B cell (primary cell): Measurements from ENCODE around the gene BTBD8. TPM values are rescaled to one million over a fixed set of nuclear protein-coding genes. Genes with fewer than 3 reads are reported as not detected.

Source experiments
- ATAC-seq: fragments of 200-7000 bp; cut with Tn5 transposase; one replicate; pipeline ENCODE4 v1.10.0; 2021; ENCODE audit warnings: low read depth, mild to moderate bottlenecking, moderate number of reproducible peaks, moderate library complexity
- CTCF ChIA-PET: fragments of 350-600 bp; sonication (Branson Sonifier 250); formaldehyde crosslinking; loops from one replicate; lab custom pipeline; 2021; ENCODE audit warnings: antibody characterized with exemption, inconsistent platforms; lab: Charles Lee
- POLR2A ChIA-PET: fragments of 350-600 bp; sonication (Branson Sonifier 250); formaldehyde crosslinking; loops from one replicate; lab custom pipeline; 2021; ENCODE audit warnings: antibody characterized with exemption; lab: Charles Lee
- DNase-seq: peaks from one replicate; pipeline ENCODE4 v3.0.0; 2013
- H2AFZ ChIP-seq: 2 replicates; pipeline ENCODE4 v1.6.1; 2012; ENCODE audit warnings: mild to moderate bottlenecking, low read depth, low read length; ENCODE audit not compliant: insufficient read depth, poor library complexity, severe bottlenecking
- H3K27ac ChIP-seq, 2 donors: 1 replicate in 1 of 2; 2 replicates in 1 of 2; pipeline ENCODE4 v1.5.1; 2012 to 2013; ENCODE audit warnings: low read length in 2 of 2, mild to moderate bottlenecking in 2 of 2, moderate library complexity in 1 of 2
- H3K27me3 ChIP-seq, 4 experiments: fragments of 200-600 bp in 1 of 4; sonication (generic) in 1 of 4; replicated peaks in 1 of 4; 1 replicate in 2 of 4; 2 replicates in 2 of 4; pipeline versions ENCODE4 v1.6.1 to v1.7.0; 2013 to 2016; ENCODE audit warnings: low read length in 3 of 4, mild to moderate bottlenecking in 2 of 4, mixed read lengths in 1 of 4, moderate library complexity in 1 of 4; ENCODE audit not compliant: insufficient read depth in 4 of 4, control insufficient read depth in 3 of 4; ENCODE audit errors: control extremely low read depth in 1 of 4
- H3K36me3 ChIP-seq, 2 experiments: replicated peaks in 1 of 2; 1 replicate in 1 of 2; 2 replicates in 1 of 2; pipeline versions ENCODE4 v1.6.1 to v1.7.1; 2013; ENCODE audit warnings: low read length in 1 of 2; ENCODE audit not compliant: insufficient read depth in 2 of 2, control insufficient read depth in 1 of 2; ENCODE audit errors: control extremely low read depth in 1 of 2, extremely low read depth in 1 of 2
- H3K4me1 ChIP-seq, 2 donors: fragments of 200-600 bp in 1 of 2; sonication (generic) in 1 of 2; 1 replicate in 1 of 2; 2 replicates in 1 of 2; pipeline versions ENCODE4 v1.5.1 to v1.6.1; 2013 to 2017; ENCODE audit warnings: low read length in 2 of 2; ENCODE audit not compliant: control insufficient read depth in 2 of 2, insufficient read depth in 2 of 2
- H3K4me2 ChIP-seq: replicated peaks from 2 replicates; pipeline ENCODE3; 2012; ENCODE audit warnings: mild to moderate bottlenecking, low read depth, low read length; ENCODE audit not compliant: poor library complexity, severe bottlenecking
- H3K4me3 ChIP-seq, 5 experiments: fragments of 200-600 bp in 1 of 5; sonication (generic) in 1 of 5; 1 replicate in 3 of 5; 2 replicates in 2 of 5; pipeline versions ENCODE4 v1.5.1 to v1.7.0; 2011 to 2016; ENCODE audit warnings: low read length in 4 of 5, mild to moderate bottlenecking in 4 of 5, low read depth in 2 of 5, control low read depth in 1 of 5, moderate library complexity in 1 of 5; ENCODE audit not compliant: insufficient read depth in 1 of 5; ENCODE audit errors: control extremely low read depth in 1 of 5, extremely low read depth in 1 of 5
- H3K79me2 ChIP-seq: fragments of 200-600 bp; sonication (generic); one replicate; pipeline ENCODE4 v1.6.0; 2016; ENCODE audit warnings: low read length; ENCODE audit not compliant: control insufficient read depth, insufficient read depth
- H3K9ac ChIP-seq: fragments of 200-600 bp; sonication (generic); 2 replicates; pipeline ENCODE4 v1.6.1; 2017; ENCODE audit warnings: mild to moderate bottlenecking, low read length, moderate library complexity
- H3K9me3 ChIP-seq, 3 donors: one replicate each; pipeline versions ENCODE4 v1.6.1 to v1.7.1; 2013; ENCODE audit warnings: low read length in 2 of 3; ENCODE audit not compliant: control insufficient read depth in 2 of 3, insufficient read depth in 1 of 3; ENCODE audit errors: control extremely low read depth in 1 of 3
- H4K20me1 ChIP-seq: 2 replicates; pipeline ENCODE4 v1.6.0; 2012; ENCODE audit warnings: mild to moderate bottlenecking, low read length; ENCODE audit not compliant: insufficient read depth, control insufficient read depth, poor library complexity, severe bottlenecking
- H3K27ac Mint-ChIP-seq: one replicate; pipeline ENCODE4 v1.8.0; 2021; ENCODE audit warnings: mixed read lengths
- H3K27me3 Mint-ChIP-seq: one replicate; pipeline ENCODE4 v1.8.0; 2021; ENCODE audit warnings: mixed read lengths
- H3K4me1 Mint-ChIP-seq: one replicate; pipeline ENCODE4 v1.8.0; 2021; ENCODE audit warnings: mixed read lengths
- H3K4me3 Mint-ChIP-seq: one replicate; pipeline ENCODE4 v1.8.0; 2021; ENCODE audit warnings: mixed read lengths
- H3K9me3 Mint-ChIP-seq: one replicate; pipeline ENCODE4 v1.8.0; 2022; ENCODE audit warnings: mixed read lengths; ENCODE audit not compliant: insufficient read depth
- EZH2 ChIP-seq: IDR thresholded peaks from 2 replicates; pipeline ENCODE4 v1.6.1; 2012; ENCODE audit warnings: borderline replicate concordance, low read depth, mild to moderate bottlenecking, moderate library complexity, low read length; ENCODE audit not compliant: insufficient read depth, poor library complexity, severe bottlenecking
- WGBS: methylation state at CpG from one replicate; pipeline ENCODE4 v1.1.5; 2013; ENCODE audit warnings: missing lambda C conversion rate; ENCODE audit not compliant: insufficient coverage; 5-methylcytosine and 5-hydroxymethylcytosine counted together
- intact Hi-C: fragments of 100-400 bp; cut with micrococcal nuclease; formaldehyde crosslinking; loops from one replicate; pipeline ENCODE4 v1.10.0; 2022
- polyA plus RNA-seq: library from polyadenylated mRNA; depleted of rRNA; stranded (reverse); fragments of >200 nt; gene quantifications from 2 replicates; pipeline ENCODE4 v1.2.3, GENCODE V29; 2012
- total RNA-seq, 2 donors: library from RNA; stranded (reverse); fragments of 120-200 nt in 1 of 2; gene quantifications; 1 replicate in 1 of 2; 2 replicates in 1 of 2; pipeline versions ENCODE4 v1.2.3 to v1.2.4, GENCODE V29; 2013 to 2022
- TF ChIP-seq, protein P1 (sequence below): fragments of 200-600 bp; IDR thresholded peaks from one replicate; pipeline ENCODE4 v1.8.0; 2022; ENCODE audit warnings: antibody characterized with exemption, mild to moderate bottlenecking

BTBD8 gene
- total and polyA plus RNA-seq, 2 donors (not counting 1 experiment from before 2014, with no cell fraction given), result 0.46 to 1.9 TPM

DNA sequence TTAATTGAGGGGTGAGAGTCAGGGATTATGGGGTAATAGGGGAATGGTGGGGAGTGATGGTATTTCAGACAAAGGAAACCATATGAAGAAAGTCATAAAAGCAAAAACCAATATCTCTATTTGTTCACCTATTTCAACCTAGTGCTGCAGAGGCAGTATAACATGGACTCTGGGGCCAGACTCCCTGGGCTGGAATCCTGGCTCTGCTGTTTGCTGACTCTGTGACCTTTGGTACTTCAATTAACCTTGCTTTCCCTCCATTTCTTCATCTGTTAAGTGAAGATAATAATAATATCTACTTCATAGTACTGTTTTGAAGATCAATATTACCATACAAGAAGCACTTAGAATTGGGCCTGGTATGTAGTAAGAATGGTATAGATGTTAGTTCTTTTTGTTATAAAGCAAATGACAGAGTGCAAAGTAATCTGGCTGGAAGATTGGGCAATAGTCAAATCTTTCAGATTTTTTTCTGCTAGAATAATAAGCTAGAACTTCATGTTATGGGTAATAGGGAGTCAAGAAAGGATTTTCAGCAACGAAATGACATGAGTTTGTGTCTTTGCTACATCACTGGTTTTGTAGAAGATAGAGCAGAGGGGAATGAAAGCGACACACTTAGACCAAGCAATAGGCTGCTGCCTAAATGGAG is 41.3 kb upstream of the BTBD8 start:
- Histone ChIP-seq H2AFZ (no peak overlapping the region), H3K36me3 (no peaks in the 10 kb centered on the region), H3K9ac (no peak overlapping the region), H3K4me1 (no peaks in the 10 kb centered on the region), H3K27me3 (no peaks in the 10 kb centered on the region), H4K20me1 (no peaks in the 10 kb centered on the region), H3K4me3 (no peak overlapping the region), H3K27ac (no peak overlapping the region), H3K79me2 (no peaks in the 10 kb centered on the region), H3K4me2 (no peak overlapping the region), H3K9me3 (no peaks in the 10 kb centered on the region)
- H3K27me3 Mint-ChIP-seq, result peaks cover 25% of the 10 kb centered on the region
- POLR2A ChIA-PET, result no interaction called here
- ATAC-seq, result no peak
- DNase-seq, result no peak
- no peak overlapping the region for H3K4me3 Mint-ChIP-seq
- H3K27ac Mint-ChIP-seq, result no peak overlapping the region
- no peaks in the 10 kb centered on the region for H3K9me3 Mint-ChIP-seq
- CTCF ChIA-PET, result no interaction called here
- WGBS, result 84% methylated on average over 2 of the region's 2 CpGs
- H3K4me1 Mint-ChIP-seq, result no peaks in the 10 kb centered on the region
- TF ChIP-seq, protein P1, sequence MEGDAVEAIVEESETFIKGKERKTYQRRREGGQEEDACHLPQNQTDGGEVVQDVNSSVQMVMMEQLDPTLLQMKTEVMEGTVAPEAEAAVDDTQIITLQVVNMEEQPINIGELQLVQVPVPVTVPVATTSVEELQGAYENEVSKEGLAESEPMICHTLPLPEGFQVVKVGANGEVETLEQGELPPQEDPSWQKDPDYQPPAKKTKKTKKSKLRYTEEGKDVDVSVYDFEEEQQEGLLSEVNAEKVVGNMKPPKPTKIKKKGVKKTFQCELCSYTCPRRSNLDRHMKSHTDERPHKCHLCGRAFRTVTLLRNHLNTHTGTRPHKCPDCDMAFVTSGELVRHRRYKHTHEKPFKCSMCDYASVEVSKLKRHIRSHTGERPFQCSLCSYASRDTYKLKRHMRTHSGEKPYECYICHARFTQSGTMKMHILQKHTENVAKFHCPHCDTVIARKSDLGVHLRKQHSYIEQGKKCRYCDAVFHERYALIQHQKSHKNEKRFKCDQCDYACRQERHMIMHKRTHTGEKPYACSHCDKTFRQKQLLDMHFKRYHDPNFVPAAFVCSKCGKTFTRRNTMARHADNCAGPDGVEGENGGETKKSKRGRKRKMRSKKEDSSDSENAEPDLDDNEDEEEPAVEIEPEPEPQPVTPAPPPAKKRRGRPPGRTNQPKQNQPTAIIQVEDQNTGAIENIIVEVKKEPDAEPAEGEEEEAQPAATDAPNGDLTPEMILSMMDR, result no peak
- TF ChIP-seq EZH2, result no peak
- intact Hi-C loops, result no loop called here

DNA sequence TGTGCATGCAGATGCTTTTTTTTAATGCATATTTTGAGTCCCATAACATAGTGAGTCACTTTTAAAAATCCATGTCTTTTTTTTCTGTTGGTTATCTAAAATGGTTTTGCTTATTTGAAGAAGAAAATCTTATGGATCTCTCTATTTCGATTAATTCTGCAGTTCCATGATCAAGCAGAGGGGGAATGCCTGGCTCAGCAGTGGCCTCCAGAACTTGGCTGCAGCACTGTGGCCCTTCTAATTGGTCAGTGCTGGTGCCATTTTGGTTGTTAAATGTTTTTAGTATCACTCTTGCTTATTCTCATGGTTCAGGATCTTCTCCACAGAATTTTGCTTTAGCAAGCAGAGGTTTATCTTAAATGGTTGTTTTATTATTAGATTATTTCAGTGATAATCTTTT is 39.2 kb upstream of the BTBD8 start:
- Histone ChIP-seq H4K20me1 (no peaks in the 10 kb centered on the region), H2AFZ (no peak overlapping the region), H3K36me3 (no peaks in the 10 kb centered on the region), H3K4me3 (no peak overlapping the region), H3K27me3 (no peaks in the 10 kb centered on the region), H3K27ac (no peak overlapping the region), H3K9ac (no peak overlapping the region), H3K79me2 (no peaks in the 10 kb centered on the region), H3K9me3 (no peaks in the 10 kb centered on the region), H3K4me2 (no peak overlapping the region), H3K4me1 (no peaks in the 10 kb centered on the region)
- Mint-ChIP-seq H3K9me3 (no peaks in the 10 kb centered on the region), H3K27me3 (peaks cover 17% of the 10 kb centered on the region), H3K4me3 (no peak overlapping the region), H3K27ac (no peak overlapping the region), H3K4me1 (no peaks in the 10 kb centered on the region)
- CTCF ChIA-PET, result no interaction called here
- TF ChIP-seq EZH2, result no peak
- TF ChIP-seq, protein P1, result no peak
- DNase-seq (no peak), ATAC-seq (no peak)
- intact Hi-C loops, result no loop called here
- 100% methylated on average over 1 of the region's 1 CpG for WGBS
- POLR2A ChIA-PET, result no interaction called here
